NB4 (cell line): ENCODE measurements around the gene FAM163B.

Experiments used
- DNase-seq: peaks from one replicate; pipeline ENCODE4 v3.0.0; 2010; ENCODE audit warnings: low read depth
- H3K4me3 ChIP-seq: one replicate; pipeline ENCODE4 v1.5.1; 2011; ENCODE audit warnings: mild to moderate bottlenecking, low read depth, low read length, moderate library complexity
- MYC ChIP-seq: IDR thresholded peaks from 2 replicates; pipeline ENCODE4 v1.6.1; 2011; ENCODE audit warnings: low read depth, low read length
- POLR2A ChIP-seq: IDR thresholded peaks from 2 replicates; pipeline ENCODE4 v1.6.1; 2011; ENCODE audit warnings: mild to moderate bottlenecking; ENCODE audit not compliant: insufficient read length; ENCODE audit errors: extremely low read depth
- TF ChIP-seq, protein P1 (sequence below): IDR thresholded peaks from one replicate; pipeline ENCODE4 v1.5.1; 2012; ENCODE audit warnings: low read depth, low read length
- TF ChIP-seq, protein P2 (sequence below): IDR thresholded peaks from 2 replicates; pipeline ENCODE4 v1.6.1; 2011; ENCODE audit warnings: low read depth, low read length

FAM163B gene

DNA sequence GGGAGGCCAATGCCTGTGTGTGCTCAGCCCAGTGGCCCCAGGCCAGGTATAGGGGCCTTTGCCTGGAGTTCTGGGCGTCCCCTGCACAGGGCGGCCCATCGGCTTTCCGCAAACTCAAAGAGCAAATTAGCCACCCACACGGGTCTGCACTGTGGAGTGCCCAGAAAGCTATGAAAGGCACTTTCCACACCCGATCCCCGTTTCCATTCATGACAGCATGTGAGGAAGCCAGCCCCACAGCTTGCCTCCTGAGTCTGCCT is 32.1 kb upstream of the FAM163B start:
- TF ChIP-seq POLR2A (no peak), MYC (no peak)
- TF ChIP-seq, protein P1, sequence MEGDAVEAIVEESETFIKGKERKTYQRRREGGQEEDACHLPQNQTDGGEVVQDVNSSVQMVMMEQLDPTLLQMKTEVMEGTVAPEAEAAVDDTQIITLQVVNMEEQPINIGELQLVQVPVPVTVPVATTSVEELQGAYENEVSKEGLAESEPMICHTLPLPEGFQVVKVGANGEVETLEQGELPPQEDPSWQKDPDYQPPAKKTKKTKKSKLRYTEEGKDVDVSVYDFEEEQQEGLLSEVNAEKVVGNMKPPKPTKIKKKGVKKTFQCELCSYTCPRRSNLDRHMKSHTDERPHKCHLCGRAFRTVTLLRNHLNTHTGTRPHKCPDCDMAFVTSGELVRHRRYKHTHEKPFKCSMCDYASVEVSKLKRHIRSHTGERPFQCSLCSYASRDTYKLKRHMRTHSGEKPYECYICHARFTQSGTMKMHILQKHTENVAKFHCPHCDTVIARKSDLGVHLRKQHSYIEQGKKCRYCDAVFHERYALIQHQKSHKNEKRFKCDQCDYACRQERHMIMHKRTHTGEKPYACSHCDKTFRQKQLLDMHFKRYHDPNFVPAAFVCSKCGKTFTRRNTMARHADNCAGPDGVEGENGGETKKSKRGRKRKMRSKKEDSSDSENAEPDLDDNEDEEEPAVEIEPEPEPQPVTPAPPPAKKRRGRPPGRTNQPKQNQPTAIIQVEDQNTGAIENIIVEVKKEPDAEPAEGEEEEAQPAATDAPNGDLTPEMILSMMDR, result no peak
- TF ChIP-seq, protein P2, sequence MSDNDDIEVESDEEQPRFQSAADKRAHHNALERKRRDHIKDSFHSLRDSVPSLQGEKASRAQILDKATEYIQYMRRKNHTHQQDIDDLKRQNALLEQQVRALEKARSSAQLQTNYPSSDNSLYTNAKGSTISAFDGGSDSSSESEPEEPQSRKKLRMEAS, result no peak
- H3K4me3 ChIP-seq, result no peak overlapping the region
- DNase-seq, result no peak

DNA sequence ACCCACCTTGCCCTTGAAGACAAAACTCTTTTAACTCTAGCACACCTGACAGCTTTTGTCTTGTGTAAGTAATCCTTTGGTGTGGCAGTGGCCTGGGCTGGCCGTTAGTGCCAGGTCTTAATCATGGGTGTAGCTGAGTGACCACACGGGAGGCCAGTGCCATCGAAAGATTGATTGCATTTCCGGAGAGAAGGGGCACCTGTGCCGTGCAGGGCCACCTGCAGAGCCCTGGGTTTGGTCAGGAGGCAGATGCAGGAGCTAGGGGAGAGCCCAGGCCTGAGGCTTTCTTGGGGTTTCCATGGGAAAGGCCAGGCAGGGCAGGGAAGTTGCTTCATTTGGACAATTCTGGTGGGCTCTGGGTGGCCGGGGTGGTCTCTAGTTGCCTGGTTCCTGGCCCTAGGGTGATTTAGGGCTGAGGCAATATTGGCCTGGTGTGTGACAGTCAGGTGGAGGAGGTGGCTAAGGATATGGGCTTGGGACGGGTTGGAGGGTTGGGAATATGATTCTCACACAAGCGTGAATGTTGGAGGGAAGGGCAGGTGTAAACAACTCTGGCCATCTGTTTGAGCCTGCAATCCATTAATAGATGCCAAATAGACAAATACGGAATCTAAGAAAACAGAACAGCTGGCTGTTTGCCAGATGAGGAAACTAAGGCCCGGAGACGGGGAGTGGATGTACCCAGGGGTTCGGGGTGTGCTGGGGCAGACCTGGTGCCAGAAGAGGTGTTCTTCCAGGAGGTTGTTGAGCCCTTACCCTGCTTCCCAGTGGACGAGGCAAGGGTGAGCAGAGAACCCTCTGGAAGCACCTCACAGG is 31.6 kb upstream of the FAM163B start:
- no peak for DNase-seq
- no peak overlapping the region for H3K4me3 ChIP-seq
- TF ChIP-seq MYC (no peak), POLR2A (no peak)
- TF ChIP-seq, protein P2, result no peak
- TF ChIP-seq, protein P1, result no peak

DNA sequence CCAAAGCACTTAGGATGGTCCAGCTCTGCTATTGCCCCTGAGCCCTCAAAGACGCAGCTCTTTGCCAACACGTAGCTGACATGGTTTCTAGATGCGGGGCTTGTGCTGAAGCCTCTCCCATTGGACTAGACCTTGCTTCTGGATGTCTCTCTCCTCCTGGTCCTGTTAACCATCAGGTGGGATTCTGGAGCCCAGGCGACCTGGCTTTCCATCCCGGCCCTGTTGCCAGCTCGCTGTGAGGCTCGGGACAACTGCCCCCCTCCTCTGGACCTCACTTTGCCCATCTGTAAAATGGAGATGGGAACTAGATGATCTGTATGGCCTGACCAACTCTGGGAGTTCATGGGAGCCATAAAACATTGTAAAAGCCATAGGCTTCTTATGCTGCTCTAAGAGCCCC is 31.0 kb upstream of the FAM163B start:
- no peak for DNase-seq
- no peak overlapping the region for H3K4me3 ChIP-seq
- TF ChIP-seq, protein P2, result no peak
- no peak for TF ChIP-seq MYC
- TF ChIP-seq, protein P1, result no peak
- TF ChIP-seq POLR2A, result no peak

DNA sequence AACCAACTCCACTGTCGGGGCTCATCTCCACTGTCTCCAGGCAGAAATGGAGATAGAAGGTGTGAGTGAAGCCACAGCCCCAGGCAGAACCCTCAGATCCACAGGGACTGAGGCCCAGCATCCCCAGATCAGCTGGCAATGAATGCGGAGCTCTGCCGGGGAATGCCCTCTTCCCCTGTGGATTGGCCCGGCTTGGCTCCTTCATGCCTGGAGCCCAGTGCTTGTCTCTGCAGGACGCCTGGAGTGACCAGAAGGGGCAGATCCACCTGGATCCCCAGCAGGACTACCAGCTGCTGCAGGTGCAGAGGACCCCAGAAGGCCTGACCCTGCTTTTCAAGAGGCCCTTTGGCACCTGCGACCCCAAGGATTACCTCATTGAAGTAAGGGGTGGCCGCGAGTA is 30.4 kb upstream of the FAM163B start:
- TF ChIP-seq POLR2A, result no peak
- no peak for TF ChIP-seq MYC
- H3K4me3 ChIP-seq, result no peak overlapping the region
- DNase-seq, result no peak

DNA sequence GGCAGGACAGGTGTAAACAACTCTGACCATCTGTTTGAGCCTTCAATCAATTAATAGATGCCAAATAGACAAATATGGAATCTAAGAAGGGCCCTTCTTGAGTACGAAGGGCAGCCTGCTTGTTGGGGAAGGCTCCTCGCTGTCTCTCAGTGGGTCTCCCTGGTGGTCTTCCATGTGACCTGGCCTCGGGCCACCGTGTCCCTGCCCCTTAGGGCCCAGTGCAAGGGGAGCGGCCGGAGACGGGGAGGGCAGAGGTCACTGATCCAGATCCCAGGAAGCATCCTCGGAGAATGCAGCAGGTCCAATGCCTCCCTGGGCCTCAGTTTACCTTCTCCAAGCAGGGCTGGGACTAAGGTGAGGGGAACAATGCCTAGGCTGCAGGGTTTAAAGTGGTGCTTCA is 29.5 kb upstream of the FAM163B start:
- H3K4me3 ChIP-seq, result no peak overlapping the region
- DNase-seq, result no peak
- no peak for TF ChIP-seq MYC
- TF ChIP-seq, protein P2, result no peak
- no peak for TF ChIP-seq POLR2A
- TF ChIP-seq, protein P1, result no peak

DNA sequence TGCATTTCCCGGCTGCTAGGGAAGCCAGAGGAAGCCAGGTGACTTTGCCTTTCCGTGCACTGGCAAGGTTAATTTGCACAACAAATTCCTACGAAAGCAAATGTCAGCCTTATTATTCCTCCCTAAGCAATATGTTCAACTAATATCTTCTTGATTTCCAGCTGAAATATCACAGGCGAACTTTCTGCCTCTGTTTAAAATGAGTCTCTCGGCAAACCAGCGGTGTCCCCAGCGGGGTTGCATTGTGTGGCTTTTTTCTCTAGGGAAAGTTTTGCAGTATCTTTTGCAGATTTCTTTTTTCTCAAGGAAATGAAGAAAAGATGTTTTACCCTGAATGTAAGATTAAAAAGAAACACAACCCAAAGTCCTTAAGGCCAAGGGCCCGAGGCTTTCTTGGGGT is 28.9 kb upstream of the FAM163B start:
- no peak overlapping the region for H3K4me3 ChIP-seq
- DNase-seq, result no peak
- TF ChIP-seq POLR2A, result no peak
- TF ChIP-seq, protein P1, result no peak
- TF ChIP-seq, protein P2, result no peak
- TF ChIP-seq MYC, result no peak
